Keratinocyte (primary cell): ENCODE data around the gene SMARCC1.

Source experiments
- CTCF ChIP-seq, 3 experiments: IDR thresholded peaks in 1 of 3; conservative IDR thresholded peaks in 1 of 3; optimal IDR thresholded peaks in 1 of 3; 2 replicates in 2 of 3; 3 replicates in 1 of 3; pipeline versions ENCODE3 to v1.5.1; 2011; ENCODE audit warnings: low read length in 3 of 3, mild to moderate bottlenecking in 3 of 3, moderate library complexity in 2 of 3, control low read depth in 1 of 3, inconsistent platforms in 1 of 3; ENCODE audit not compliant: insufficient read depth in 2 of 3; ENCODE audit errors: extremely low read depth in 1 of 3
- EZH2 ChIP-seq: IDR thresholded peaks from one replicate; pipeline ENCODE4 v1.6.1; 2012; ENCODE audit warnings: inconsistent platforms, mild to moderate bottlenecking, low read length, moderate library complexity

DNA sequence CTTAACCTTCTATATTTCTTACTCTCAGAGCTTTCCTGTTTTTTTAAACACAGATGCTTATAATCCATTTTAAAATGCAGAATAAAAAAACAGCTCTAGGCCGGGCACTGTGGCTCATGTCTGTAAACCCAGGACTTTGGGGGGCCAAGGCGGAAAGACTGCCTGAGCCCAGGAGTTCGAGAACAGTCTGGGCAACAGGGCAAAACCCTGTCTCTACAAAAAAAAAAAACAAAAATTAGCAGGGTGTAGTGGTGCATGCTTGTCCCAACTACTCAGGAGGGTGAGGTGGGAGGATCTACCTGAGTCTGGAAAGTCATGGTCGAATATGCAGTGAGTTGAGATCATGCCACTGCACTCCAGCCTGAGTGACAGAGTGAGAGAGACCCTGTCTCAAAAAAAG lies 15.5 kb downstream of the SMARCC1 start:
- TF ChIP-seq EZH2 (no peak), CTCF (optimal IDR thresholded peaks at IDR 0.05 in 1 of 3, IDR thresholded peaks at IDR 0.05 in 1 of 3, conservative IDR thresholded peaks at IDR 0.05 in 1 of 3; ENCODE audit: extremely low read depth in 1 of 3, insufficient read depth in 2 of 3, low read length in 3 of 3) (no peak)
